ENCODE data around the gene SESN3.
"Not testable (repeated sequence)": the region's sequence is repeated elsewhere in the genome, so short reads cannot be mapped to it uniquely, and the experiment has no call there.

Gene SESN3

GRCh38 chr11:95218149-95218548 lies 12.9 kb downstream of the SESN3 start:
- DNase-seq: no peak

DNA sequence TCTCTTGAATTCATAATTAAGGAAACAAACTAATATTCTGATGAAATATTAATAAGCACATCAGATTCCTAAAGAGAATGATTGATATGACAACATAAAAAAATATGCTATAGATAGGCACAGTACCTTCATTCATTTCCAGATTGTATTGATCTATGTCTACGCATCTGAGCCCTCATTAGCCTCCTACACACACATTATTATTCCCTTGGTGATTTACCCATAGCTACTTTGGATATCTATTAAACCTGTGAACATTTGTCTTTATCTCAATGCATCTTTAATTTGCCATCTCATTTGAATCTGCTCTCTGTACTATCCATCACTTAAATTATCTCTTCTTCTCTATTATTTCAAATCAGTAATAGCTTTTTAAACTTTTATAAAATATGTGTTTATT lies 18.4 kb downstream of the SESN3 start:
- no peak for DNase-seq

- not testable (repeated sequence) for DNase-seq
Measured at GRCh38 chr11:95209535-95209934, 21.5 kb downstream of the SESN3 start.

DNA sequence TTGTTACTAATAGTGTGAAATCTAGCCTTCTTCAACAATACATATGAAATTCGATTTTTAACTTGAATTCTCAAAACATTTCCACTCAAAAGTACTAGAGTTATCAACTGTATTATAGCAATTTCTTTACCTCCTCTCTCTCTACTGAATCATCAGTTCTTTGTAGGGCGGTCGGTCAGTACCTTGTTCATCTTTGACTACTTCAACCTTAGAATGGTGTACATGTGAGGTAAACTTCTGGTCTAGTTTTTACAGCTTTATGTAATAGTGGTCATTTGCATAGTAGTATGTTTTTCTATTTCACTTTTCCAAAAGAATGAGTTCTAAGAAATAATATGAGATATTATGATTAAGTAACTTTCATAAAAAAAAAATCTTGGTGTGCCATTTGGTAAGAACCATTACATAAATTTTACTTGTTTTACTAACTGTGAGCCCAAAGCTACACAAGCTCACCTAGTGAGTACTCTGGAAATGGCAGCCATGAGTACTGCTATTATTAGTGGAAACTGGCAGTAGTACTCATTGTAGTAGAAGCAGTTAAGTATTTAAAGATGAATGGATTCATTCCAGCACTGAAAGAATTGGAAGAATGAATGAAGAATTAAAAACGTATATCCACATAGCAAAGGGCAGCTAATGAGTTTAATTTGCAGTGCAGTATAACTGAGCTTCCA lies 30.1 kb downstream of the SESN3 start:
- DNase-seq: no peak

- DNase-seq: no peak
Measured at GRCh38 chr11:95195831-95196230, 35.2 kb downstream of the SESN3 start.

DNA sequence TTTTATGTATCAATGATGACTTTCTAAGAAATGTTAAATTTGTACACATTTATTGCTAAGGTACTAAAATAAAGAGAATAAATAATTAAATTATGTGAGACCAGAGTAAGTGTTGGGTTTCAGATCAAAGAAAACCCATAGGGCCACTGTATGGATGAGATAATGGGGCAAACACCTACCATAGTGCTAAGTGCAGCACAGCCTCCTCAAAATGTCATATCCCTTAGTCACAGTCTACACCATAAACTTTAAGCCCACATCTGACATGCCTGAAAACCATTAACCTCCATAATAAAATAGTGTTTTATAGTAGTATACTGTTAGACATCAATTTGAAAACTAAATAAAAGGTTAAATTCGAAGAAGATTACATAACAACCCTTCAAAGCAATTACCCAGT lies 37.5 kb downstream of the SESN3 start:
- DNase-seq: no peak

- no peak for DNase-seq
Measured at GRCh38 chr11:95192717-95193116, 38.3 kb downstream of the SESN3 start.

GRCh38 chr11:95187723-95188122 lies 43.3 kb downstream of the SESN3 start:
- DNase-seq: no peak

DNA sequence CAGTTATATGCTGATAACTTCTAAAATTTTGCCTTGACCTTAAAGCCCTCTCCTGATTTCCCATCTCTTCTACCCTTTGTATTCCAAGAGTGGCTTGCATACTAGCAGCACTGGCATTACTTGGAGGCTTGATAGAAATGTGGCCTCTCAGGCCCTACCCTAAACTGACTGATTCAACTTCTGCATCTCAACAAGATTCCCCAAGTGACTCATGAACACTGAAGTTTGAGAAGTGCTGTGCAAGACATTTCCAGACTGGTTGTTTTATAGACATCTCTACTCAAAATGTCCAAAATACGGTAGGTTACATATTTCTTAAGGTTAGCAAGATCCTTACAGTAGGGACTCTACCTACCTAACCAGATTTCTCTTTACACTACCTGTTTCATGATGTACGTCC lies 48.6 kb downstream of the SESN3 start:
- no peak for DNase-seq

DNA sequence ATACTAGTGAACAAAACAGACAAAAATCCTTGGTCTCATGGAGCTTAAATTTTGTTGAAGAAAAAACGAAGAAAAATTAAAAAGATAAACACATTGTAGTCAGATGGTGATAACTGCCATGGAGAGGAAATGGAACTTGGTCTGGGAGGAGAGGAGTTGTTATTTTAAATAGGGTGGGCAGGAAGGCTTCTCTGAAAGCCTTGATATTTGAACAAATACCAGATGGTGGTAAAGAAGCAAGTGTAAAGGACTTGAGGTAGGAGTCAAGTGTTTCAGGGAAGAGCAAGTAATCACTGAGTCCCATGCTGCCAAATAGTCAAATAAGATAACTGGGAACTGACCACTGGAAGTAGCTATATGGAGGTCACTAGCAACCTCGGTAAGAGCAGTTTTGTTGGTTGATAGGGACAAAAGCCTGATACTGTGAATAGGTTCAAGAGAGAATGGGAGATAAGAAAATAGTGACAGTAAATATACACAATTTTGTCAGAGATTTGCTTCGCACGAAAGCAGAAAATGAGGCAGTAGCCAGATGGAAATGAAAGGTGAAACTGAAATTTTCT lies 55.1 kb downstream of the SESN3 start:
- no peak for DNase-seq

DNA sequence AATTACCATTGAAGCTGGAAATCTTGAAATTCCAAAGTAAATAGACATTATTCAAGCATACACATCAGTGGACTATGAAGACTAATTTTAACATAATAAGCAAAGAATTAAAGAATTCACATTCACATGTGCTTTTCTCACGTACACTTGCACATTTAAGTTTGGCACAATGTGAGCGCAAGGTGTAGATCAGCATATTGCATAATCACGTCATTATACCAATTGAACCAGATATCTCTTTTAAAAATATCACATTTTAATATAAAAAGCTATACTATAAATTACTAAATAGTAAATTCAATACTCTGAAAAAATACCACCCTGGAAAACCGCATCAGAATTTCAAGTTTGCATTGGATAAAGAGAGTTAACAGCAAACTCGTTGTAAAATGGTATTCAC lies 60.7 kb downstream of the SESN3 start:
- no peak for DNase-seq

DNA sequence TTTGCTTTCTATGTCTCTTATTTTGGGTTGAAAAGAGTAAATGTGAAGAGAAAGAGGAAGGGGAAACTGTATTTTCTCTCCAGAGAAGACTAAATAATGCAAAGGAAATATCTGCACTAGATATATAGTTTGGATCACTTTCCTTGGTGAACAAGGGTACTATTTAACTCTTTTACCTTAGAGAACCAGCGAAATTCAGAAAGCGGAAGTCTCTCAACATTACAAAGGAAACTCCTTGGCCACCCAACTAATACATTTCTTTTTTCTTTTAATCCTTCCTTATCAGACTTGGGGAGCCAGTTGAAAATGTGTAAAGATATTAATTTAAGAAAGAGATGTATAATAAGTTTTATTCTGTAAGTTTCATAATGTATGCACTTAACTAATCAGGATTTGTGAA lies 64.2 kb downstream of the SESN3 start:
- no peak for DNase-seq

DNA sequence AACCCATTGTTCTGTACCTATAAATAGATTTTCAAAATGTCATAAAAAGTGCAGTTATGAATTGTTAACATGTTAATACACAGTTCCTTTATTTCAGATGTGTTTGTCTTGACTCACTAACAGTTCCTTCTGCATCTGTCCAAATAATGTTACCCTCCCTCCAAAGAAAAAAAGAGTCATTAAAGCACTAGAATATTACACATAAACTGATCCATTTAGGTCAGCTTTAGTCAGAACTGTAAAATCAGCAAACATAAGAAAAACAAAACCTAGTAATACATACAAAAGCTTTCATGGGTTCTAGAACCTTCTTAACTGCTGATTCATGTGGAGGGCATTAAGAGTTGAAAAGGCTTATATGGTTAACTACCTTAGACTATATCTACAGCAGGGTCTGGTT lies 65.4 kb downstream of the SESN3 start:
- DNase-seq: no peak

- no peak for DNase-seq
Measured at GRCh38 chr11:95163106-95163505, 67.9 kb downstream of the SESN3 start.

DNA sequence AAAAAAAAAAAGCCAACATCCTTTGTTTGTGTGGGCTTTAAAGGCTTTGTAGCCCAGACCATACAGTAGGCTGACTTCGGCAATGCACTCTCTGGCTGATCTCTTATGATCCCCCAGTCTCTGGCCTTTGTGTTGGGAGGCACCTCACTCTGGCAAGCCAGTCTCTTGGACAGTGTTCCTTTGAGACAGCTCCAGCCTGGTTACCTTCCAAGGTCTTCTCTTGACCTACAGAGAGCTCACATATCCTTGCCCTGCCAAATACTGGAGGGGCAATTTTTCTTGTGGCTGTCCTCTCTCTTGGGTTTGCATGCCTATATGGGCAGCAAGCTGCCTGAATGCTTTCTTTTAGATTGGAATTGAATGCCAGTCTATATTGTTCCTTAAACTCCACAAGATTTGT lies 69.8 kb downstream of the SESN3 start:
- DNase-seq: no peak

- peak; percentile 16 for DNase-seq
Measured at GRCh38 chr11:95157824-95158223, 73.2 kb downstream of the SESN3 start.

DNA sequence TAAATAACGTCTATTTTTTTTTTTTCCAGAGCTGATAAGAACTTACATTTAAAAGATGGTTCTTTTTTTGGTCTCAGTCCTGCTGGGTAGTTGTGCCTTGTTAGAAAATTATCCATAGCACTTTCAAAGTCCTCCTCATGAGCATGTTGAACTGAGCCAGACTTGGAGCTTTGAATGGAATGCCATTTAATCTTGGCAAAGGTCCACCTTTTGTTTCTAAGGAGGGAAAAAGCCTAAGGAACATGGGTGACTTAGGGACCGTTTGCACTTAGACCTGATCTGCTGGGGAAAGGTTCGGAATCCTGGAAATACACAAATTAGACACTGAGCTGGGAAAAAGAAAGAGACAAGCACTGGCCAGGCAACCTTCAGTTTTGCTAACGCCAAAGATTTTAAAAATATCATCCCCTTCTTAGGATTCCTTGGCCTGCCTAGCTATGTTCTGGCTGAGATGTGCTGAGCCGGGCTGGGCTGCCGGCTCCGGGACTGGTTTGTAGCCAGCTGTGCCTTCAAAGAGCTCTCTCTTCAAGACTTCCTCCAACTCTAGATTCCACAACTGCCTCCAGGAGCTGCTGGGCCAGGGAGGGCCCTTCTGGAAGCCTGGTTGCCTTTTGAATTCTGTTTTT lies 74.0 kb downstream of the SESN3 start:
- DNase-seq: no peak

DNA sequence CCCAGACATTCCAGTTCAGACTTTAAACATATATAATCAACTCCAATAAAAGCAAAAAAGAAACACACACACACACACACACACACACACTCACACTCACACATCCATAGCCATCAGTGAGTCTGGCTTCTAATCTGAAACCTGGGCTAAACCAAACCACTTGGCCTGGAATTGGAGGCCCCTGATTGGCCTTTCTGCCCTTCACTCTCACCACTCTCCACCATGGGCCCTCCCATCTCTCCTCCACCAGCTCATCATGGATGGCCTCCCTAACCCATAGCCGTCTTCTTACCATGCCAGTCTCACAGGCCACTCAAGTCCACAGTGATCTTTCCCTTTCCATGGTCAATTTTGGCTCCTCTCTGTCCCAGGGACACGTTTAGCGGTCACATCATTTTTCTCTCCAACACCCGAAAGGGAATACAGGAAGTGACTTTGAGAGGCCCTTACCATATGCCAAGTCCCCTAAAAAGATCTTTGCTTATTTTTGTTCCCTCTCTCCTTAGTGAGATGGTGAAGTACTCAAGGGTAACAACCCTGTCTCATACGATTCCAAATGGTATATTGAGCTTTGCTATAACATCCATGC lies 74.8 kb downstream of the SESN3 start:
- DNase-seq: no peak

- no peak for DNase-seq
Measured at GRCh38 chr11:95155385-95155784, 75.6 kb downstream of the SESN3 start.

- DNase-seq: peak; percentile 78
Measured at GRCh38 chr11:95154514-95154913, 76.5 kb downstream of the SESN3 start.

GRCh38 chr11:95153857-95154246 lies 77.2 kb downstream of the SESN3 start:
- DNase-seq: no peak

DNA sequence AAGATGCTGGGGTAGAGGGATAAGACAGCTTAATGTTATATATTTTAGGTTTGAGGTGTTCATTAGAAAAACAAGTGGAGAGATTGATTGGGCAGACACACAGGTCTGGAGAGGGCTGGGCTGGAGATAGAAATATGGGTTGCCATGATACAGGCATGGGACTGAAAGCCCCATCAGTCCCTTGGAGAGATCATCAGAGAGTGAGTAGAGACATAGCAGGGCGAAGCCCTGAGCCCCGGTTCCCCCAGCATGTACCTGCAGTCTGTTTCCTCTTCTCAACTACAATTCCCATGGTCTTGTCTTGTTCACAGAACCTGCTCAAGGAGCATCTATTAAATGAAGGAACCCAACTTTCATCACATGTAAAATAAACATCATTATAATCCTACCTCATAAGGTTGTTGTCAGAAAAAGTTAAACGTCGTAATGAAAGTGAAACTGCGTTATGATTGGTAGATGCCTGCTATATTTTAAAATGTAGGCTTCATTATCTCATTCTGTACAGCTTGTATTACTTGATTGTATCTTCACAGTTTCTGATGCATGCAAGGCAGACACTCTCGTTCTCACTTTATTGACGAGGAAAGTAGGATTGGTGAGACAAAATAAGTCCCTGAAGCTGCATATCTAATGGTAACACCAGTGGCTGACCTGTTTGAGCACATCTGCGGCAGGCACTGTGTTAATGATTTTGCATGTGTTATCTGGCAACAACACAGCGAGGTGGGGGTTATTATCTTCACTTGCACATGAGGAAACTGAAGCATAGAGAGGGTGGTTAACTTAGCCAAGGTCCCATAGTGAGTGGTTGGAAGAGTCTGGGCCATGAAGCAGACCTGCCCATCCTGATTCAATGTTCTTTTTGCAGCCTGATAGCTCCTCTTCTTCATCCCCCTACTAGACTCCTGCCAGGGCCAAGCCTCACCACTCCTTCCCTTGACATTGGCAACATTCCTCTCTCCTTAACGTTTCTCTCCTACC lies 77.8 kb downstream of the SESN3 start:
- DNase-seq: peak; percentile 34

All from CD4-positive, alpha-beta T cell treated with Interleukin-10 for 1 hour (primary cell).